Ovary (tissue), 3 donors: ENCODE measurements around the gene PHACTR1.

Source experiments
- CTCF ChIP-seq, 3 donors: fragments of 450-650 bp in 2 of 3; fragments of 200-600 bp in 1 of 3; IDR thresholded peaks; one replicate each; pipeline versions ENCODE4 v1.5.1 to v1.8.0; 2016 to 2022; ENCODE audit warnings: antibody characterized with exemption in 3 of 3, mild to moderate bottlenecking in 1 of 3
- EP300 ChIP-seq: sonication (generic); formaldehyde crosslinking; IDR thresholded peaks from one replicate; pipeline ENCODE4 v1.6.1; 2017; ENCODE audit warnings: antibody characterized with exemption
- POLR2A ChIP-seq: fragments of 450-650 bp; IDR thresholded peaks from one replicate; pipeline ENCODE4 v1.6.1; 2017; ENCODE audit warnings: antibody characterized with exemption, mild to moderate bottlenecking, moderate library complexity
- donor health status: DM: no; HTN: no; CAD: no.

- TF ChIP-seq CTCF (IDR thresholded peaks at IDR 0.05), result no peak
- TF ChIP-seq POLR2A, result no peak
- no peak for TF ChIP-seq EP300
Measured at GRCh38 chr6:12844284-12845223, 128.0 kb downstream of the PHACTR1 start.
